ENCODE data around the gene DNMBP.

GRCh38 chr10:100036850-100037249 lies 27.1 kb upstream of the DNMBP start:
- no peak for TF ChIP-seq EP300 (IDR thresholded peaks at IDR 0.05)
- no peak for TF ChIP-seq CTCF (IDR thresholded peaks at IDR 0.05)
- no peak for TF ChIP-seq POLR2A (IDR thresholded peaks at IDR 0.05)

Measured in stomach (tissue), 4 donors.